ENCODE measurements around the gene UBXN2A. TPM values are rescaled to one million over a fixed set of nuclear protein-coding genes. Genes with fewer than 3 reads are reported as not detected.

Gene UBXN2A
- total and polyA plus RNA-seq, 10 of the 15 experiments (the other 5 are each of a cell fraction or from before 2014, with no cell fraction given), result 3.7 to 23.5 (median 14.6) TPM

DNA sequence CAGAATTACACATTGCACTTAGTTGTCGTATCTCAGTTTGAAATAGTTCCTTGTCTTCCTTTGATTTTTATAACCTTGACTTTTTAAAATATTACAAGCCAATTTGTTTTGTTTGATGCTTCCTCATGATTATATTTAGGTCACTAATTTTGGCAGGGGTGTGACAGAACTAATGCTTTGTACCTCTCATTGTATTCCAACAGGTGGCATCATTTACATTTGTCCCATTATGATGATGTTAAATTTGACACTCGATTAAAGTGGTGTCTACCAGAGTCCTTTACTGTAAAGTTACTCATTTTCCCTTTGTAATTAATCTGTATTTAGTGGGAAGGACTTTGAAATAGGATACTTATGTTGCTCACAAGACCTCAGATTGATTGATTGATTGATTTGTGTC lies 48.1 kb downstream of the UBXN2A start:
- ChIA-PET CTCF (interaction anchor here (1.2 kb wide), 1 partner anchor 95 kb away, joined by 4 read pairs; no protein-coding TSS in a partner anchor), POLR2A (no interaction called here), SMC1A (ENCODE audit: uncharacterized antibody, unreplicated experiment) (no interaction called here), RAD21 (ENCODE audit: unreplicated experiment) (no interaction called here)
- WGBS (ENCODE audit: insufficient coverage, insufficient replicate concordance, low lambda C conversion rate, missing lambda C conversion rate), result 45% methylated on average over 2 of the region's 2 CpGs
- intact Hi-C loops (cut with micrococcal nuclease; ENCODE audit: unreplicated experiment), result loop anchor here (1.0 kb wide), 1 partner anchor 96 kb away; the partner anchor contains the start of gene TP53I3
- no peaks in the 10 kb centered on the region; a peak in 1 of 4 replicates for H3K36me3 ChIP-seq (ENCODE audit: control insufficient read depth in 2 of 2, insufficient read depth in 2 of 2, low read length in 1 of 2)
- BruUV-seq (replicated peaks), result TSS peak; percentile 31
- no peaks in the 10 kb centered on the region for H3K27me3 ChIP-seq (replicated peaks in 1 of 2; ENCODE audit: control insufficient read depth in 2 of 2, insufficient read depth in 2 of 2, low read length in 1 of 2)
- H3K27ac ChIP-seq (ENCODE audit: control insufficient read depth, insufficient read depth), result no peak overlapping the region
- H3K4me2 ChIP-seq (ENCODE audit: control insufficient read depth, insufficient read depth), result no peak overlapping the region
- H2AFZ ChIP-seq (ENCODE audit: control insufficient read depth, low read depth, low read length), result no peak overlapping the region
- no peak overlapping the region for H3K4me3 ChIP-seq
- ATAC-seq, result peak; percentile 65
- H3K79me2 ChIP-seq (ENCODE audit: control insufficient read depth, insufficient read depth, low read length), result no peaks in the 10 kb centered on the region
- TF ChIP-seq PAX5 (IDR thresholded peaks at IDR 0.05; ENCODE audit: borderline replicate concordance, low read depth, low read length) (no peak), BHLHE40 (IDR thresholded peaks at IDR 0.05; ENCODE audit: borderline replicate concordance in 1 of 2, low read depth in 2 of 2, low read length in 1 of 2) (no peak), SREBF1 (IDR thresholded peaks at IDR 0.05; ENCODE audit: low read length) (no peak), RUNX3 (IDR thresholded peaks at IDR 0.05; ENCODE audit: low read length) (no peak), SMC3 (IDR thresholded peaks at IDR 0.05; ENCODE audit: borderline replicate concordance, low read length) (peak; percentile 24; the same call in 1 of the 2 replicates), CEBPB (IDR thresholded peaks at IDR 0.05; ENCODE audit: borderline replicate concordance in 1 of 2, low read depth in 2 of 2, low read length in 2 of 2) (no peak), FOS (IDR thresholded peaks at IDR 0.05; ENCODE audit: borderline replicate concordance, extremely low read depth, insufficient read length) (no peak), RAD21 (IDR thresholded peaks at IDR 0.05; ENCODE audit: insufficient read depth, low read depth, low read length) (peak; percentile 32; the same call in 1 of the 2 replicates)
- TF ChIP-seq, protein P1, sequence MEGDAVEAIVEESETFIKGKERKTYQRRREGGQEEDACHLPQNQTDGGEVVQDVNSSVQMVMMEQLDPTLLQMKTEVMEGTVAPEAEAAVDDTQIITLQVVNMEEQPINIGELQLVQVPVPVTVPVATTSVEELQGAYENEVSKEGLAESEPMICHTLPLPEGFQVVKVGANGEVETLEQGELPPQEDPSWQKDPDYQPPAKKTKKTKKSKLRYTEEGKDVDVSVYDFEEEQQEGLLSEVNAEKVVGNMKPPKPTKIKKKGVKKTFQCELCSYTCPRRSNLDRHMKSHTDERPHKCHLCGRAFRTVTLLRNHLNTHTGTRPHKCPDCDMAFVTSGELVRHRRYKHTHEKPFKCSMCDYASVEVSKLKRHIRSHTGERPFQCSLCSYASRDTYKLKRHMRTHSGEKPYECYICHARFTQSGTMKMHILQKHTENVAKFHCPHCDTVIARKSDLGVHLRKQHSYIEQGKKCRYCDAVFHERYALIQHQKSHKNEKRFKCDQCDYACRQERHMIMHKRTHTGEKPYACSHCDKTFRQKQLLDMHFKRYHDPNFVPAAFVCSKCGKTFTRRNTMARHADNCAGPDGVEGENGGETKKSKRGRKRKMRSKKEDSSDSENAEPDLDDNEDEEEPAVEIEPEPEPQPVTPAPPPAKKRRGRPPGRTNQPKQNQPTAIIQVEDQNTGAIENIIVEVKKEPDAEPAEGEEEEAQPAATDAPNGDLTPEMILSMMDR (IDR thresholded peaks at IDR 0.05 in 2 of 3, conservative IDR thresholded peaks at IDR 0.05 in 1 of 3; ENCODE audit: control insufficient read depth in 2 of 3, extremely low read depth in 1 of 3, insufficient read depth in 1 of 3, low read depth in 3 of 3, low read length in 3 of 3), result peak; percentile 17 to 37 (median 19); a peak in 3 of 6 replicates
- no peaks in the 10 kb centered on the region for H4K20me1 ChIP-seq (ENCODE audit: control insufficient read depth, insufficient read depth)
- no peaks in the 10 kb centered on the region for H3K4me1 ChIP-seq (ENCODE audit: control insufficient read depth, insufficient read depth, low read length)
- no peak for DNase-seq (ENCODE audit: low read depth, low spot score)
- H3K9me3 ChIP-seq (replicated peaks; ENCODE audit: control insufficient read depth, insufficient read depth, low read length), result no peaks in the 10 kb centered on the region
- H3K9ac ChIP-seq (ENCODE audit: control insufficient read depth, insufficient read depth, low read length), result no peak overlapping the region
- FAIRE-seq, result peak; percentile 61
- in situ Hi-C loops (cut with MboI), result no loop called here
